GM21825 (cell line): ENCODE measurements around the gene UTS2R.
"Not testable (repeated sequence)": the region's sequence is repeated elsewhere in the genome, so short reads cannot be mapped to it uniquely, and the experiment has no call there.

Experiments
- ATAC-seq: cut with Tn5 transposase; IDR thresholded peaks from one replicate; pipeline ENCODE4 v1.9.1; 2021; ENCODE audit warnings: mild to moderate bottlenecking, moderate library complexity; ENCODE audit not compliant: unreplicated experiment

Gene UTS2R

DNA sequence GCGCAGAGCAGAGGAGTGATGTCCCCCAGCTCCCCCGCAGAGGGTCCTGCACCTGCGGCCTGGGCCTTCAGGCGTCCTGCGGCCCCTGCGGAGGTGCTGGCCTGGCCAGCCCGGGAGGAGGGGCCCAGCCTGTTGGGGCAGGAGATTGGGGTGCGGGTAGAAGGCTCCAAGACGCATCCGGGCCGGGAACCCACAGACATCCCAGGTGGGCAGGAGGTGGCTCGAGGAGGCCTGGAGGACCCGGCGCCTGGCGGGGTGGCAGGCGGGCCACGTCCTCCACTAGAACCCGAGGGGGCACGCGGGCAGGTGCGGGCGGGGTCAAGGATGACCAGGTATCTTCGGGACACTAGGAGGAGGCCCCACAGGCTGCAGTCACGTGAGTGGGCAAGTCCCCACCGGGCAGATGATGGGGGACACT lies 37.4 kb upstream of the UTS2R start:
- no peak for ATAC-seq

DNA sequence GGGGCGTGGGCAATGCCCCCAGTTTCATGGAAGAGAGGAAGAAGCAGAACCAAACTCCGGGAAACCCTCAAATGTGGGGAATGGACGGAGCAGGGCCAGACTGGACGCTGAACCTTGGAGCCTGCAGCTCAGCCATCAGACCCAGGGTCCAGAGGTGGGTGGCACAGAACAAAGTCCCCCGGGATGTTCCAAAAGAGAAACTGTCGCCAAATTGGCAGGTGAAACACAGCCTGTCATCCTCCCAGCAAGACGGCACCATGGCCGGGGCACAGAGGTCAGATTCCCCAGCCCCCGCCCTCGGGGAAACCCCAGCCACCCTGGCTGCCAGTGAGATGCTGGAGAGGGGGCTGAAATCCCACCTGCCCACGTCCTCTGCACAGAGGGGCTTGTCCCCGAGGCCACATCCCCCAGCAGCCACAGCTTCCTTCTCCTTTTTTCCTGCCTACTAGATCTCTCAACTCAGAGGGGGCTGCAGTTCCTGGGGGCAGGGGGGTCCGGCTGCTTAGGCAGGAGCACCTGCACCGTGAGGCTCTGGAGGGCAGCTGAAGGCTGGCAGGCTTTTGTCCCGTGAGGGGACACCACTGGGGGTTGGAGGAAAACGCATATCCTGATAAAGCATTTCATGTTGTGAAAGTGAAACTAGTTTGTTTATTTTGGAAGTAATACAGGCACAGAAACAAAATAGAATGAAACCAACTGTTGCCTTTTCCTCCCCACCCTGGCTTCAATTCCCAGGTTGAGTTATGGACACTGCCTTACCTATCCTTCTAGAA lies 36.8 kb upstream of the UTS2R start:
- ATAC-seq, result no peak

DNA sequence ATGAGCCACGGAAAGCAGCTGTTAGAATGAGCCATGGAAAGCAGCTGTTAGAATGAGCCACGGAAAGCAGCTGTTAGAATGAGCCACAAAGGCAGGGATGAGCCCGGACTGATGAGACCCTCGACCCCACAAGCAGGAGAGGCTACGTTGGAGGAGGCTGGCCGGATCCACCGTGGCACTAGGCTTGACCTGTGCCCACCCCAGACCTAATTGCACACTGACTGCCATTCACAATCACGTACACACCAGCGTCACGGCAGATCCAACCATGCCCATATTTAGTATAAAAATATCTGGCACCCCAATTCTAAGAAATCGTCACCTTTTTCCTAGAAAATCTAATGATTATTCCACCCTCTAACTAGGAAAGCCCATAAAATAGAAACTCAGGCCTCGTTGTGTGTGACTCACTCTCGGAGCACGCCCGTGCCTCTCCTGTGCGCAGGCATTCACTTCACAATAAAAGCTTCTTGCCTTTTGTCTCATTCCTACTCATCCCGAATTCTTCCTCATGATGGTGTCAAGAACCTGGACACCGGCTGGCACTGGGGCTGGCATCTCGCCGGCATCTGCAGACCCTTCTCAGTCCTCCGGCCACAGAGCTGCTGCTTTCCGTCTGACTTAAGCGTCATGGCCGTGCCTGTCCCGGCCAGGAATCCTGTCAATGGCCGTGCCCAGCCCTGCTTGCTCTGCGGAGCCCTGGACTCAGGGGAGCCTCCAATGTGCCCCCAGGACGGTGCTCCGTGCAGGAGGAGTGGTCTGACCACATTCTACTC lies 32.5 kb upstream of the UTS2R start:
- ATAC-seq, result no peak

DNA sequence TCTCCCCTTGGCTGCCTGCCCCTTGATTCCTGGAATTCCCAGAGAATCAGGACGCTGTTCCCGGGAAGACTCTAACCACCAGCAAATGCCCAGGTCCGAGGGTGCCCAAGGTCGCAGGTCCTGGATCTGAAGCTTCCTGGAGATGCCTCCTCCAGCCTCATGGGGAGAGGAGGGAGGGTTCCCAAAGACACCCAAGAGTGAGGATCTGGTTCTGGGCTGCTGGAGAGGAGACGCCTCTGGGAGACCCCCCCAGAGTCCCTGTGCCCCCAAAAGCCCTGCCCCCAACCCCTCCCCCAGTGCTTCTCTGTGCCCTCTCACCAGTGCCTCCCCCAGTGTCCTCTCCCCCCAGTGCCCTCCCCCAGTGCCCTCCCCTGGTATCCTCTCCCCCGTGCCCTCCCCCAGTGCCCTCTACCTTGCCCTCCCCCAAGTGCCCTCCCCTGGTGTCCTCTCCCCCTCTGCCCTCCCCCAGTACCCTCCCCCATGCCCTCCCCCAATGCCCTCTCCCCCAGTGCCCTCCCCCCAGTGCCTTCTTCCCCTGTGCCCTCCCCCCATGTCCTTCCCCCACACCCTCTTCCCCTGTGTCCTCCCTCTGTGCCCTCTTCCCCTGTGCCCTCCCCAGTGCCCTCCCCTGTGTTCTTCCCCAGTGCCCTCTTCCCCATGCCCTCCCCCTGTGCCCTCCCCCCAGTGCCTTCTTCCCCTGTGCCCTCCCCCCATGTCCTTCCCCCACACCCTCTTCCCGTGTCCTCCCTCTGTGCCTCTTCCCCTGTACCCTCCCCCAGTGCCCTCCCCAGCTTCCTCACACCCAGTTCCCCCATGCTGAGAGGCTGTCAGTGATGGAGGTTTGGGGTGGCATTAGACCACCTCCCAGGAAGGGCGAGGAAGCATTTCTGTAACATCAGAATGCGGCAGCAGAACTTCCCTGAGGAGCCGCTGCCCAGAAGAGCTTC lies 31.7 kb upstream of the UTS2R start:
- no peak for ATAC-seq

DNA sequence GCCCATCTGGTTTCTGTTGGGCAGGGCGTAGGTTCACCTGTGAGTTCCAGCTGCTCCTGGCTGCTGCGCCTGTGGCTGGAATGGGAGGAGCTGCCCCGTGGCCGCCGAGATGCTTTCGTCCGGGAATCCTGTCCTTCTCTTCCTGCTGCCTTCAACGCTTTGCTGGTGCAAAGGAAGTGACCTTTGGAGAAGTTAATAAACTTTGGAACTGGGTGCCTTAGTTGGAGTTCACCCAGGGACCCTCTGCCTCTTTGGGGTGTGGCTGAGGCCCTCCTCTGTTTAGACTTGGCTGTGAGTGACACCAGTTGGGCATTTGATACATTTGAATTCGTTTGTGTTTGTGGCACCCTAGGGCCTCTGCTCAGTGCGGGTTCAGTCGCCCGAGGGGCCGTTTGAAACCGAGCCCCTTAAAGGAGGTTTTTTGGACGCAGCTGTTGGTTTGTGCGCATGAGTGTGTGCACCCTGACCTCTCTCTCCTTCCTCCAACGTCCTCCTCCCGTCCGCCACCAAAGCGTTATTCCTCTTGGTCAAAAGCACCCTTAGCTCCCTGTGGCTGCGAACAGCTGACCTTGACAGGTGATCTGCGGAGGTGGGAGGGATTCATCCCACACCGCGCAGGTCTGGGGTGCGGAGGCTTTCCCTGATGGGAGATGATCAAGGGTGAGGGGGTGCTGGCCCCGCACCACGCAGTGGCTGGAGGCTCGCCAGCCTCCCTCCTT lies 29.0 kb upstream of the UTS2R start:
- ATAC-seq, result no peak

DNA sequence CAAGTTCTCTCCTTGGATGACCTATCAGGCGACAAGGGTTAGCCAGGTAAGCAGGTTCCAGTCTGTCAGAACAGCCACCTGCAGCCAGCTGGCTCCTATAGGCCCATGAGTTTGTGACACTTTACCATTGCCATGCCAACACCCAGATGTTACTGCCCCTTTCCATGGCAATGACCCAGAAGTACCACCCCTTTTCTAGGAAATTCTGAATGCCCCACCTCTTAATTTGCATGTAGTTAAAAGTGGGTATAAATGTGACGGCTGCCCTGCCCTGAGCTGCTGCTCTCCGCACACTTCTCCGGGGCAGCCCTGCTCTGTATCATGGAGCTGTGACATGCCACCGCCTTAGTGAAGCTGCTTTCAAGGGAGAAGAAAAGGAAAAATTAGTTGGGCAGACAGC lies 28.0 kb upstream of the UTS2R start:
- ATAC-seq, result no peak

DNA sequence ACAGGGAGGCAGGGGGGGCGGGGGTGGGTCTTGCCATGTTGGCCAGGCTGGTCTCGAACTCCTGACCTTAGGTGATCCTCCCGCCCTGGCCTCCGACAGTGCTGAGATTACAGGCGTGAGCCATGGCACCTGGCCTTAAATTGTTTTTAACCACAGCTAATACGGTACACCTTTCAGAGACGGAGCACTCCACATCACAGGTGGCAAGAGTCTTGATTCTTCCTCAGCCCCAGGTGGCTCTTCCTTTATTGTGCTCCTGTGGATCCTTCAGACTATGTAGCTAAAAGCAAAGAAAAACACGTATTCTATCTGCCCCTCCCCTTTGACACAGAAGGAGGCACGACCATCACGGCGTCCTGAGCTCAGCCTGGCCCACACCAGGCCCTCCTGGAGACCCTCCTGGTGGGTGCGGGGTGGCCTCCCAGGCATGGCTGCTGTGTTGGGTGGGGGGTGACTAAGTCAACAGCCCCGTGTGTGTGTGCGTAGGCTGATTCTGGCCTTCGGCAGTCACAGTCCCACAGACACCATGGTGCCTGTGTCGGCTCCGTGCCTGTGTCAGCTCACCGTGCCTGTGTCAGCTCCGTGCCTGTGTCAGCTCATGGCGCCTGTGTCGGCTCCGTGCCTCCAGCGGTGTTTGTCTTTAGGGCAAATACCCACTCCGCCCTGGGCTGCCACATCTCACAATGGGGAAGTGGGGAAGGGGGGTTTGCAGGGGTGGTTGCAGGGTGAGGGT lies 27.2 kb upstream of the UTS2R start:
- no peak for ATAC-seq

DNA sequence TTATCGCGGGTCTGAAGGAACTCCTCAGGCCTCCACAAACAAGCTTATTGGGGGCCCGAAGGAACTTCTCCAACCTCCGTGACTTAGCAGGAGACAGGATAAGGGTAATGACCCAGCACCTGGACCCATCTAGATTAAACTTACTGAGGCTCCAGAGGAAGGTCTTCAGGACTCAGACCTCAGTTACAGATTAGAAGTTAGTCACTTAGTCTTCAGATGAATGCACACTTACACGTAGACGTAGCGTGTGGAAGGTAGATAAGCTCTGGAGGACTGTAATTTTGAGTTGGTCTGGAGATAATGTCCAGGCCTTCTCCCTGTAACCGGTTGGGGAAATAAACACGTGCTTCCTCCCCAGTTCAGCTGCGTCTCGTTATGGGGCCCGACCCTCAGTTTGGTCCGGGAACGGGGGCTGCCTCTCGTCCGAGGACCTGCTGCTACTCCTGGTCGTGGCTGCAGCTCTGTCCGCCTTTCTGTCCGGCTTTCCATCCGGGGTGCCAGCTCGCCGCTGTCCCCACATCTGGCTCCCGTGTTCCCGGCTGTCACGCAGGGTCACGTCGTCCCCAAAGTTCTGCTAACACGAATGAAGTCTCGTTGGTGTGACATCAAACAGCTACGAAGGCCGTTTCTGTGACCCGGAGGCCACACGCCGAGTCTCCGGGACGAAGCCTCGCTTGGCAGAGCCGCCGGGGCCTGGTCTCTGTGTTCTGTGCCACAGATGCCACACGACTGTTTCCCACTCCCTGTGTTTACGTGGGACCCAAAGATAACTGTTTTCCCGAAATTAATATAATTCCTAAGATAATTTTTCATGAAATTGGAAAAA lies 26.2 kb upstream of the UTS2R start:
- ATAC-seq, result no peak

DNA sequence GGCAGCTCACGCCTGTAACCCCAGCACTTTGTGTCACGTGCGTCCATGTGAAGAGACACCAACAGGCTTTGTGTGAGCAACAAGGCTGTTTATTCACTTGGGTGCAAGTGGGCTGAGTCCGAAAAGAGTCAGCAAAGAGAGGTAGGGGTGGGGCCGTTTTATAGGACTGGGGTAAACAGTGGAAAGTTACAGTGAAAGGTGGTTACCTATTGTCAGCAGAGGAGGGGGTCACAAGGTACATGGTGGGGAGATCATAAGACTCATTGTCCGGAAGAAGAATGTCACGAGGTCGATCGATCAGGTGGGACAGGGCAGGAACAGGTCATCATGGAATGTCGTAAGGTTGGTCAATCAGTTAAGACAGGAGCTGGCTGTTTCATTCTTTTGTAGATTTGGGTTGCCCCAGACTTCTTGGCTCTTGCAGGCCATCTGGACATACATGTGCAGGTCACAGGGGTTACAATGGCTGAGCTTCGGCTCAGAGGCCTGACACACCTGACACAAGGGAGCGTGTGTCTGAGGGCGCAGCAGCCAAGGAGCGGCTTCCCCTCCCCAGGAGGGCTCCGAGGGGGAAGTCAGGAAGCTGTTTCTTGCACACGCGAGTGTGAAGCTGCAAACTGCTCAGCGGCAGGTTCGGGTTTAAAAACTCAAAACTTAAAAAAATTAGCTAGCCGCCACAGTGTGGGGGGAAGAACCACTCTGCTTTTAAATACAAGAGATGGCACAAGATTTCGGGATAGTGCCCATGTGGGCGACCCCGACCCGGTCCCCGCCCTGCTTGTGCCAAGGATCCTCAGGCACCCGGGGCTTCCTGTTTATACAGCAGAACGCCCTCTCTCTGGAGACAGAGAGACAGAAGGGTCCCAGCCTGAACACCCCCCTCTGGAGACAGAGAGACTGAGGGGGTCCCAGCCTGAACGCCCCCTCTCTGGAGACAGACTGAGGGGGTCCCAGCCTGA lies 24.9 kb upstream of the UTS2R start:
- no peak for ATAC-seq

DNA sequence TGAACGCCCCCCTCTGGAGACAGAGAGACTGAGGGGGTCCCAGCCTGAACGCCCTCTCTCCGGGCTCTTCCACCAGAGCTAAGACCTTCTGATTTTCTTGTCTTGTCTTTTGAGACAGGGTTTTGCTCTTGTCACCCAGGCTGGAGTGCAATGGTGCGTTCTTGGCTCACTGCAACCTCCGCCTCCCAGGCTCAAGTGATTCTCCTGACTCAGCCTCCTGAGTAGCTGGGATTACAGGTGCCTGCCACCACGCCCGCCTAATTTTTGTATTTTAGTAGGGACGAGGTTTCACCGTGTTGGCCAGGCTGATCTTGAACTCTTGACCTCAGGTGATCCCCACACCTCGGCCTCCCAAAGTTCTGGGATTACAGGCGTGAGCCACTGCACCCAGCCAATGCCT lies 23.6 kb upstream of the UTS2R start:
- ATAC-seq, result not testable (repeated sequence)

DNA sequence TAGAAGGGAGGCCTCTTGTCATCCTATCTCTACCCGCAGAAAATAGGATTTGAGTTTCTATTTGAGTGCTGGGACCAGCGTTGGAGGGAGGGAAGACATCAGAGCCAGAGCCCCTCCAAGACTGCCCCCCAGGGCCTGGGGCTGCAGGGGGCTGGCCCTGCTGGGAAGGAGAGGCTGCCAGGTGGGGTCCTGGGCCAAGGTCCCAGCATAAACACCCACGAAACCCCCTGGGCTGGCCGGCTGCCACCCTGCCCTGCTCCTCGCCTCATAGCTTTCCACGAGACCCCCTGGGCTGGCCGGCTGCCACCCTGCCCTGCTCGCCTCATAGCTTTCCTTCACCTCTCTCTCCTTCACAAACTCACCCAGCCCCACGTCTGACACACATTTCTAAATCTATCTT lies 23.1 kb upstream of the UTS2R start:
- no peak for ATAC-seq

DNA sequence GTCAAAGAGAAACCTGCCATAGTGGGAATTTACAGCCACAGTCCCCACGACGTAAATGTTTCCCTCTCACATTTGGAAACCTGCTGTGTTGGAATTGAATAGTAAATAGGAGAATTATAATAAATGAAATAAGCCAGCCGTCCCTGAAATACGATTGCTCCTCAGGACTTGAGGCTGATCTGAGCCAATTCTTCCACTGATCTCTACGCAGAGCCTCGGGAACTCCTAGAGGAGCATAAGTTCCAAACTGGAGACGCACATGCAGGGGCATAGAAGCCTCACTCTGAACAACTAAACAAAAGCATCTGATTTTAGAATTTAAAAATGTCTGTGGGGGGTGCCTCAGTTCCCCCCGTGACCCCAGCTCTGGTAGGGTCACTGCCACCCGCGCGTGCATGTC lies 22.7 kb upstream of the UTS2R start:
- no peak for ATAC-seq

DNA sequence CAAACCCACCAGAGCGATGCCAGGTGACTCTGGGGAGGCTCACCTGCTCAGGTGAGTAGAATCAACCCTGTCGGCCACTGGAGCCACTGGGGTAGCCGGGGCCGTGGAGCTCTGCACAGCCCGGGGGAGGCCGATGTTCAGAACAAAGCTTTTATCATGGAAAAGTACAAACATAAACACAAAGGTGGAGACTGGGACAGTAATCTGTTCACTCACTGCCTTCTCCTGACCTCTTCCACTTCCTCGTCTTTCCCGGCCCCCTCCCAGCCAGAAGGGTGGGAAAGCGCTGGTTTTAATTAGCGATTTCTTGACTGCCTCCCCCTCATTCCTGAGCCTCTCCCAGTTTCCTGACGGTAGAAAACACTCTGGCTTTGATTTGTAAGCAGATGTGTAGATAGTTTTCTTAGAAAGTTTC lies 22.3 kb upstream of the UTS2R start:
- ATAC-seq, result no peak

DNA sequence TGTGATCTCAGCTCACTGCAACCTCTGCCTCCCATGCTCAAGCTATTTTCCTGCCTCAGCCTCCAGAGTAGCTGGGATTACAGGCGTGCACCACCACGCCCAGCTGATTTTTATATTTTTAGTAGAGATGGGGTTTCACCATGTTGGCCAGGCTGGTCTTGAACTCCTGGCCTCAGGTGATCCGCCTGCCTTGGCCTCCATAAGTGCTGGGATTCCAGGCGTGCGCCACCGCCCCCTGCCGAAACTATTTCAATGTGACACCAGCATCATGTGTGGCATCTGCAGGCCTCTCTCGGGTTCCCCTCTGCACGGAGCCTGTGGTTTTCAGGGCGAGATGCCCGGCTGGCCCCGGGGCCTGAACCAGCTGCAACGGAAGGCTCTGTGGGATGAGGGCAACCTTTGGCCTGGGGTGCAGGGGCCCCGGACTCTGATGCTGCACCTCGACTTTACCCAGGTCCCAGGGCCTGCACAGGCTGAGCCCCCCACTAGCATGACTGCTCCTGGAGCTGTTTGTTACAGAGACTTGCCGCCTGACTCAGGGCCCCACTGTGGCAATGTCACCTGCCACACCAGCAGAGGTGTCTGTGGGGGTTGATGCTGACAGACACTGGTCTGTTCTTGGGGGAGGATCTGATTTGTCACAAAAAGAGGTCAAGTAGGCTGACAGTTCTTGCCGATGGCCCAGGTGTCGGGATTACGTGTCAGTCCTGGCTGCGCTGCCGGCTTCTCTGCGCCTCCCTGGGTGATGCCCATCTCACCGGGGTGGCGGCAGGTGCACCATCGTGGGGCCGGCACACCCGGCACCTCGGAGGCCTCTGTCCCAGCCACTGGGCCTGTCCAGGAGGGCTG lies 21.2 kb upstream of the UTS2R start:
- no peak for ATAC-seq

DNA sequence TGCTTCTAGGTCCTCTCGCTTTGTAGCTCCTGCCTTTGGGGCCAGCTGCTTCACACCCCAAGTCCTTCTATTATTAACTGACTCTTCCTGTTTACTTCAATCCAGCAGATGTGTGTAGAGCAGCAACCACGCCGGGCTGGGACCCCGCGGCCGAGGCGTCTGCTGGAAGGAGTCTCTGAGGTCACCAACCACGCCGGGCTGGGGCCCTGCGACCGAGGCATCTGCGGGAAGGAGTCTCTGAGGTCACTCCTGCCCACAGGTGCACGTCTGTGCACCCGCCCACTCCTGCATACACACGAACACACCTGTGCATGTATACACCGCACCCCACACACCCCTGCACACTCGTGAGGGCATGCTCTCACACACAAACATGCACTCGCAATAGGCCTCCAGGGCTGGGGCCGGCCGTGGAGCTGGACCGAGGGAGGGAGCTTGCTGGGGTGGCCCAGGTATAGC lies 20.3 kb upstream of the UTS2R start:
- peak; percentile 47 for ATAC-seq

DNA sequence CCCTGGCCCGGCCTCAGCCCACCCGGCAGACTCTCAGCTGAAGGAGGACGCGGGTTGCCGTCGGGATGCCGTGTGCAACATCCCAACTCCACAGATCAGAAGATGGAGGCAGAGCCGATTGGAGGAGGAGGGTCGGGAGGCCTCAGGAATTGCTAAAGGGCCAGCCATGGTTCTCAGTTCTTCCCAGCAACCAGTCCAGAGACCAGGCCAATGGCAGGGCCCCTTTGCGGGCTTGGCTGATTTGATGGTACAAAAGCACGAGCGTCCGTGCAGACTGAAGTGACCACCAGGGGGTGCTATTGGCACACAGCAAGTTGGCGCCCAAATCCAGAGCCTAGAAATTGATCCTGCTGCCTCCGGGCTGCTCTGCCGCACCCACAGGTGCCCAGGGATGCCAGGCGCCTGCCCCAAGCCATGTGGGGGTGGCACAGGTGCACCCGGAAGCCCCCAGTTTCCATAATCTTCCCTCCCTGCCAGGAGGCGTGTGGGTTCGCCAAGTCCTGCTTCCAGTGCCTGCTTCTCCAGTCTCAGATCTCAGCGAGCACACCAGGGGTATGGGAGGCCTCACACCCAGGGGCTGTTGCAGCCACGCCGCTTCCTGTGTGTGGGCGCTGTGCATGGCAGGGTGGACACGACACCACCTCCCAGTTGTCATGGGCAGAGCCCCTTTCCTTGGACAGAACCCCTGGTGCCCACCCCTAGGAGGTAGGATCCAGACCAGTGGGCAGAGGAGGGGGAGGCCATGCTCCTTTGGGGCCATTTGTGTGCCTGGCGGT lies 19.7 kb upstream of the UTS2R start:
- no peak for ATAC-seq
